HG02885 (cell line): ENCODE data around the gene HIPK2.

ENCODE experiments used
- ATAC-seq: cut with Tn5 transposase; IDR thresholded peaks from one replicate; pipeline ENCODE4 v1.9.1; 2021; ENCODE audit warnings: mild to moderate bottlenecking; ENCODE audit not compliant: unreplicated experiment, poor library complexity

HIPK2 gene

GRCh38 chr7:139699640-139700504 is 77.9 kb downstream of the HIPK2 start:
- ATAC-seq, result no peak

GRCh38 chr7:139698844-139699243 is 79.0 kb downstream of the HIPK2 start:
- ATAC-seq, result no peak

GRCh38 chr7:139698278-139698677 is 79.5 kb downstream of the HIPK2 start:
- ATAC-seq, result no peak

GRCh38 chr7:139697056-139697455 is 80.7 kb downstream of the HIPK2 start:
- ATAC-seq, result no peak

DNA sequence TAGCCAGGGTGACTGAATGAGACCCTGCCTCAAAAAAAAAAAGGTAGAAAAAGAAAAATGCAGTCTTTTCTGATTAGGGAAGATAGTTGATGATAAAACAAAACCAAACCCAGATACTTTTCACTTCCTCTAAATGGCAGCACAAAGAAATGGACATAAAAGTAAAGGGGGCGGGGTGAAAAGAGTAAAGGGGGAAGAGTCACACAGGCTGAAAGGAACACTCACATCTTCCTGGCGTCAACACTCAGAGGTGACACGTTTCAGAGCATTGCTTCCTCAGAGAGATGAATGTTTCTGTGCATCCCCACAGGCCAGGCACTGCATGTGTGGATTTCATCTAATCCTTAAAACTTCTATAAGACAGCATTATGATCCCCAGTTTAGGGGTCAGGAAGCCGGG is 81.2 kb downstream of the HIPK2 start:
- ATAC-seq, result peak; percentile 52

- ATAC-seq, result no peak
Observed at GRCh38 chr7:139695588-139695987, 82.2 kb downstream of the HIPK2 start.

- no peak for ATAC-seq
Observed at GRCh38 chr7:139695051-139695450, 82.7 kb downstream of the HIPK2 start.

GRCh38 chr7:139694389-139694676 is 83.5 kb downstream of the HIPK2 start:
- no peak for ATAC-seq

DNA sequence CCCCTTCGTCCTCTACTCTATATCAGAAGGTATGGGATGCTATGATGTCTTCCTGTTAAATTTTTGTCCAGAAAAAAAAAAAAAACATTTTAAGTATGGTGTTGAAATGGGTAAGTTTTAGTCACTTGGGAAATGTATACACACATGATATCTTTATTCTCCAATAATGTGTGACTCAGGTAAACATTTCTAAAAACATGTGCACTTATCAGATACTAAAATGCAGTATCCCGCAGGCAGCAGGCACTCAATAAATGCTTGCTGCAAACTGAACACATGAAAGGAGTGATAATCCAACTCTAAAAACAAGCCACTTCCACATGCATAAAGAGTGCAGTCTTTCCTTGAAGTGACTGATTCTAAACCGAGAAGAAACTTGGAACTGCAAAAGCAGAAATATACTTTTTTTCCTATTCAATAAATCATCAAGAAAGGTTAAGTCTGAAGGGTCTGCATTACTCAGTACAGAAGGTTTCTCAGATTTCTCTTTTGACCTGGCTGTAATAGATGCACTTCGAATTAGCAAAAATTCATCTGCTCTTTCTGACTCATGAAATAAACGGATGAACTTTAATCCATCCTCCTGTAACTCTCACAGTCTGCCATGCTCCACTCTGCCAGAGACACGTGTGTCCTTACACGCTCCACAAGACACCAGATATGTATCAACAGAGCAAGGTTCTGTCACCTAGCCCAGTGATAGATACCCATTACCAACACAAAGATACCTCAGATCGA is 84.0 kb downstream of the HIPK2 start:
- ATAC-seq, result no peak

DNA sequence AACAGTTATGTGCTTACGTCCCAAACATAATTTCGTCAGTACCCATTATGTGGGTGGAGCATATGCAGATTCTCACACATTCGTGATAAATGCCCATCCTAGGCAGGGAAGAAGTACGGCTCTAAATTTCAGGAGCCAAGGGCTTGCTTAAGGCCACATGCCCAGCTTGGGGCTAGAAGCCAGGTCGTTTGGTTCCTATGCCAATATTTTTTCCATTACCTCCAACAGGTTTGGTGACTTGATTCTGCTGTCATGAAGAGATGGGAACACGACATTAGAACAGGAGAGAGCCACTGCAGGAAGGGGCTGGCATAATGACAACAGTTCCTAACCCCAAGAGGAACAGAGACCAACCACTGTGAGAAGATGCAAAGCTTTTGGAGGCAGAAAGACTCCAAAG is 85.1 kb downstream of the HIPK2 start:
- ATAC-seq, result no peak

- ATAC-seq, result no peak
Observed at GRCh38 chr7:139691253-139691781, 86.5 kb downstream of the HIPK2 start.

DNA sequence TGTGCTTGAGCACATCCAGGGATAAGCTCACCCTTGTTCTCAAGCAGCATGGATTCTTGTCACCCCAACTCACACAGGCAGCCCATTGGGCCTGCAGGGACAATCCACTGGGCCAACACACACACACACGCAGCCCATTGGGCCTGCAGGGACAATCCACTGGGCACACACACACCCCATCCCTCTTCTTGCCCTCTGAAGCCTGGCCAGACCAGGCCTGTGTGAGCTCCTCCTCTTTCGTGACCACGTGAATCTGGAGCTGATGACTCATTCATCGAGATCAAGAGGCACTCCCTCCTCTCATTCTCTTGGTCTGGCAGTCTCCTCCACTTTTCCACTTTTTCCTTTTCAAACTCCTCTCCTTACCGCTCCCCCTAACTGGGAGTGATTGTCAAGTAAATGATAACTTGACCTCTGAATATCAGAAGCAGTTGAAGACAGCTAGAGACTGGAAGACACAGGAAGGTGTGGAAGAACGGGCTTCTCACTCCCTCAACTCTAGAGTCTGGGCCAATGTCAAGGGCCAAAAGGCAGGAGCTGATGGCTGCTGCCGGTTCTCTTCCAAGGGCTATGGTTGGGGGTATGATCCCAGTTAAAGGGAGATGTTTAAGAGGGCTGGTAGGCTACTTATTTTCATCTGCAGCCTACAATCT is 89.7 kb downstream of the HIPK2 start:
- ATAC-seq, result no peak

- no peak for ATAC-seq
Observed at GRCh38 chr7:139687211-139687954, 90.4 kb downstream of the HIPK2 start.

- ATAC-seq, result peak; percentile 74
Observed at GRCh38 chr7:139683137-139683921, 94.5 kb downstream of the HIPK2 start.

DNA sequence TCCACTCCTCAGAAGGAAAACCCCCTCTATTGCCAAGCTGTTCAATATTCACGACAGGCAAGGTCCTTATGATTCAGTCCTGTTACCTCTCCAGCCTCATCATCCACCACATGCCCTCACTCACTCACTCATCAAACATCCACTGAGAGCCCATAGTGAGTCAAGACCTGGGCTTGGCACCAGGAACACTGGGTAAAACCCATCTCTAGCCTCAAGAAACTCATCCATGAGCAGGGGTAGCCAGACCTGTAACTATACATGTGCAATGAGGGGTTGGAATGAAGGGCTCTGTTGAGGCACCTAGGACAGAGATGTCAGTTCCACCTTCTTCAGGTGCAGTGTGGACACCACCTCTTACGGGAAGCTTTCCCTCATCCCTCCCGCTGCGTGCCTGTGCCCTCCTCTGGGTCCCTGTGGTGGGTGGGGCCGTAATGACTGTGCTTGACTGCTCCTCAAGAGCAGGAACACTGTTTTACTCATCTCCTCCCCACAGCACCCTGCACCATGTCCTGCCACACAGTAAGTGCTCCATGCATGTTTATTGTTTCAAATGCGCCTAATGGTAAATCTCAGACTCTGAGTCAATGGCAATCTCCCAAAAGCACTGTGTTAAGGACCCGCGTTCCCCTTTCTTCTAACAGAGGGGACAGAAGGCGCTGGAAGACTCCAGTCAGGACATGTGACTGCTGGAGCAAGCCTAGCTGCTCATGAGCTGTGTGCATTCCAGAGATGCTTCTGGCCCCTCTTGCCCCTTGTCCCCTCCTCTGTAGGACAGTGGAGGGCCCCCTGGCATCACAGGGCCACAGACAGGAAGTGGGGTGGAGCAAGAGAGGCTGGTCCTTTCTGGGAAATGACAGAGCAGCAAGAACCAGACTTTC is 95.4 kb downstream of the HIPK2 start:
- ATAC-seq, result peak; percentile 51

DNA sequence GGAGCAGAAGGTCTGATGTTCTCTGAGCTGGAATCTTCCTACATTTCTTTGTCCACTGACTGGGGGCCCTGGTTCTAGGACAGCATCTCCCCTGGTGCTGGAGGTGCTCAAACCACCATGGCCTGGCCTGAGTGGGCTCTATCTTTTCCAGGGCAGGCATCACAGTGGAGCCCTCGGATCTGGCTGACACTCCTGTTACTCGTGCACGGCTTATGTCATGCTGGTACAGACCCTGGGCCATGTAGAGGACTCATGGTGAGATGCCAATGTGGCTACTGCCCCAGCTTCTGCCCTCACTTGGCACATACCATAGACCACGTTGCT is 96.0 kb downstream of the HIPK2 start:
- no peak for ATAC-seq

DNA sequence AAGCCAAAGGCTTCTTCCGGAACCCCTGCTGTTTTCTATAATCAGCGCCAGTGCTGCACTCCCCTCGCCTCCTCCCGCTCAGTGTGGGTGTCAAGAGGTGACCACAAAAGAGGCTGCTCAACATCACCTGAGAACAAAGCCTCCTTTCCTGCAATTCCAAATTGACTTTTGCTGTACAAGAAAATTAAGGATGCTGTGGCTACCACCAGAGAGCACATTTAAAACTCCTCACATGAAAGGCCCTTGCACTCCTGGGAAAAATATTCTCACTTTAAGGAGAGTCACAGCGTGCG is 96.4 kb downstream of the HIPK2 start:
- no peak for ATAC-seq

- ATAC-seq, result peak; percentile 43
Observed at GRCh38 chr7:139680676-139681462, 96.9 kb downstream of the HIPK2 start.
